H1 (cell line): Measurements from ENCODE around the gene AP5Z1. TPM values are rescaled to one million over a fixed set of nuclear protein-coding genes. Genes with fewer than 3 reads are reported as not detected.

Experiments used
- CTCF ChIA-PET: fragments of 300-600 bp; sonication (Branson Sonifier 250); formaldehyde crosslinking; loops from one replicate; lab custom pipeline; 2021; ENCODE audit not compliant: partially characterized antibody; lab: Charles Lee
- POLR2A ChIA-PET: fragments of 300-600 bp; sonication (Branson Sonifier 250); formaldehyde crosslinking; loops from one replicate; lab custom pipeline; 2021; ENCODE audit warnings: inconsistent platforms; ENCODE audit not compliant: partially characterized antibody; lab: Charles Lee
- DNase-seq, 2 experiments: peaks; one replicate each; pipeline versions ENCODE4 v3.0.0 to v3.0.0-alpha.2; 2010 to 2022; ENCODE audit warnings: low spot score in 2 of 2, low read depth in 1 of 2, mixed read lengths in 1 of 2
- FAIRE-seq: peaks from 2 replicates; lab custom pipeline; 2011; peaks lifted over from hg19 to GRCh38; lab: Jason Lieb, UNC
- H2AFZ ChIP-seq: 2 replicates; pipeline ENCODE4 v1.8.1; 2012; ENCODE audit warnings: low read length, inconsistent platforms
- H2AK5ac ChIP-seq: 2 replicates; pipeline ENCODE4 v1.6.1; 2013; ENCODE audit warnings: low read depth, low read length
- H2BK120ac ChIP-seq: replicated peaks from 2 replicates; pipeline ENCODE3; 2013; ENCODE audit warnings: low read depth, low read length, inconsistent platforms
- H2BK12ac ChIP-seq: 2 replicates; pipeline ENCODE4 v1.6.1; 2013; ENCODE audit warnings: low read depth, low read length
- H2BK15ac ChIP-seq: 2 replicates; pipeline ENCODE4 v1.6.1; 2013; ENCODE audit warnings: low read length
- H2BK20ac ChIP-seq: 2 replicates; pipeline ENCODE4 v1.6.1; 2013; ENCODE audit warnings: low read length
- H2BK5ac ChIP-seq: 2 replicates; pipeline ENCODE4 v1.6.1; 2013; ENCODE audit warnings: low read depth, low read length
- H3K14ac ChIP-seq: 2 replicates; pipeline ENCODE4 v1.6.1; 2013; ENCODE audit warnings: inconsistent platforms; ENCODE audit not compliant: insufficient read length
- H3K18ac ChIP-seq: 2 replicates; pipeline ENCODE4 v1.6.1; 2013; ENCODE audit warnings: low read length; ENCODE audit errors: extremely low read depth
- H3K23ac ChIP-seq: 2 replicates; pipeline ENCODE4 v1.6.1; 2013; ENCODE audit warnings: inconsistent platforms; ENCODE audit not compliant: insufficient read length
- H3K23me2 ChIP-seq: 2 replicates; pipeline ENCODE4 v1.6.1; 2013; ENCODE audit warnings: low read depth, low read length
- H3K27ac ChIP-seq: 2 replicates; pipeline ENCODE4 v1.6.1; 2011; ENCODE audit warnings: low read depth, low read length, inconsistent platforms
- H3K27me3 ChIP-seq, 4 experiments: replicated peaks in 1 of 4; 1 replicate in 1 of 4; 2 replicates in 3 of 4; pipeline versions ENCODE4 v1.6.1 to v1.8.1; 2011 to 2013; ENCODE audit warnings: low read length in 3 of 4, mild to moderate bottlenecking in 3 of 4, inconsistent platforms in 2 of 4, mixed read lengths in 2 of 4, moderate library complexity in 1 of 4; ENCODE audit not compliant: control insufficient read depth in 3 of 4, insufficient read depth in 3 of 4; ENCODE audit errors: extremely low read depth in 1 of 4
- H3K36me3 ChIP-seq, 4 experiments: 2 replicates each; pipeline versions ENCODE4 v1.6.1 to v1.8.1; 2011 to 2013; ENCODE audit warnings: mild to moderate bottlenecking in 4 of 4, low read length in 3 of 4, moderate library complexity in 2 of 4, control low read depth in 1 of 4, inconsistent platforms in 1 of 4; ENCODE audit not compliant: insufficient read depth in 4 of 4, control insufficient read depth in 2 of 4
- H3K4ac ChIP-seq: replicated peaks from 2 replicates; pipeline ENCODE3; 2013; ENCODE audit warnings: low read length, low read depth, mixed read lengths, inconsistent platforms; ENCODE audit not compliant: insufficient read length
- H3K4me1 ChIP-seq, 4 experiments: replicated peaks in 1 of 4; 1 replicate in 1 of 4; 2 replicates in 3 of 4; pipeline versions ENCODE4 v1.6.1 to v1.8.1; 2011 to 2013; ENCODE audit warnings: low read length in 3 of 4, inconsistent platforms in 2 of 4, mixed read lengths in 1 of 4; ENCODE audit not compliant: insufficient read depth in 4 of 4, control insufficient read depth in 3 of 4
- H3K4me2 ChIP-seq, 2 experiments: 2 replicates each; pipeline versions ENCODE4 v1.6.1 to v1.8.1; 2011 to 2013; ENCODE audit warnings: low read depth in 2 of 2, low read length in 2 of 2, control low read depth in 1 of 2, inconsistent platforms in 1 of 2, mild to moderate bottlenecking in 1 of 2; ENCODE audit not compliant: insufficient read depth in 1 of 2
- H3K4me3 ChIP-seq, 4 experiments: fragments of 200-600, 300-600 bp in 1 of 4; sonication (generic), shearing (Covaris generic), sonication (Bioruptor Twin) in 1 of 4; 2 replicates each; pipeline versions ENCODE4 v1.5.1 to v1.8.1; 2011 to 2016; ENCODE audit warnings: low read length in 4 of 4, low read depth in 3 of 4, control low read depth in 2 of 4, inconsistent platforms in 2 of 4, mild to moderate bottlenecking in 2 of 4, mixed read lengths in 1 of 4, moderate library complexity in 1 of 4; ENCODE audit not compliant: insufficient read depth in 2 of 4; ENCODE audit errors: extremely low read depth in 1 of 4
- H3K56ac ChIP-seq: replicated peaks from 2 replicates; pipeline ENCODE3; 2013; ENCODE audit warnings: low read depth, mild to moderate bottlenecking, mixed read lengths, low read length, inconsistent platforms; ENCODE audit not compliant: insufficient read length
- H3K79me1 ChIP-seq: 2 replicates; pipeline ENCODE4 v1.6.1; 2013; ENCODE audit warnings: low read depth, low read length, control low read depth
- H3K79me2 ChIP-seq, 2 experiments: 2 replicates each; pipeline versions ENCODE4 v1.6.1 to v1.8.1; 2012 to 2013; ENCODE audit warnings: low read length in 2 of 2, mild to moderate bottlenecking in 2 of 2, inconsistent platforms in 1 of 2; ENCODE audit not compliant: insufficient read depth in 2 of 2, control insufficient read depth in 1 of 2
- H3K9ac ChIP-seq, 4 experiments: replicated peaks in 1 of 4; 1 replicate in 1 of 4; 2 replicates in 3 of 4; pipeline versions ENCODE4 v1.6.1 to v1.8.1; 2011 to 2013; ENCODE audit warnings: low read depth in 3 of 4, low read length in 3 of 4, control low read depth in 2 of 4, mild to moderate bottlenecking in 2 of 4, moderate library complexity in 2 of 4, inconsistent platforms in 1 of 4; ENCODE audit errors: extremely low read depth in 1 of 4
- H3K9me3 ChIP-seq, 2 experiments: 2 replicates each; pipeline versions ENCODE4 v1.6.1 to v1.8.1; 2012 to 2013; ENCODE audit warnings: mild to moderate bottlenecking in 2 of 2, moderate library complexity in 2 of 2, control low read depth in 1 of 2, inconsistent platforms in 1 of 2, low read depth in 1 of 2, low read length in 1 of 2, mixed read lengths in 1 of 2; ENCODE audit not compliant: insufficient read depth in 2 of 2
- H4K20me1 ChIP-seq, 2 experiments: replicated peaks in 1 of 2; 2 replicates each; pipeline versions ENCODE3 to v1.8.1; 2011 to 2013; ENCODE audit warnings: inconsistent platforms in 2 of 2, low read length in 2 of 2, mild to moderate bottlenecking in 1 of 2; ENCODE audit not compliant: insufficient read depth in 2 of 2, control insufficient read depth in 1 of 2
- H4K5ac ChIP-seq: 2 replicates; pipeline ENCODE4 v1.6.1; 2013; ENCODE audit warnings: low read length, low read depth, mixed read lengths, inconsistent platforms; ENCODE audit not compliant: insufficient read length
- H4K8ac ChIP-seq: 2 replicates; pipeline ENCODE4 v1.8.0; 2013; ENCODE audit warnings: mild to moderate bottlenecking, moderate library complexity, low read length, inconsistent platforms; ENCODE audit not compliant: insufficient read depth; ENCODE audit errors: extremely low read depth
- H4K91ac ChIP-seq: replicated peaks from 2 replicates; pipeline ENCODE3; 2013; ENCODE audit warnings: low read length, mixed read lengths, inconsistent platforms; ENCODE audit not compliant: insufficient read length
- WGBS, 2 experiments: shearing (Covaris generic) in 1 of 2; methylation state at CpG; one replicate each; pipeline versions ENCODE4 v1.1.6 to v1.1.7; 2013 to 2015; ENCODE audit warnings: low lambda C conversion rate in 2 of 2, mixed read lengths in 2 of 2, inconsistent platforms in 1 of 2, low coverage in 1 of 2, missing lambda C conversion rate in 1 of 2; ENCODE audit not compliant: insufficient replicate concordance in 2 of 2, insufficient coverage in 1 of 2, insufficient read length in 1 of 2; ENCODE audit errors: extremely low coverage in 1 of 2, missing lambda C conversion rate in 1 of 2; 5-methylcytosine and 5-hydroxymethylcytosine counted together
- polyA plus RNA-seq, 7 experiments: library from polyadenylated mRNA; depleted of rRNA in 3 of 7; stranded (reverse) in 5 of 7; unstranded in 2 of 7; fragments of >200 nt in 5 of 7; fragments of 200-250 nt in 2 of 7; gene quantifications; 1 replicate in 5 of 7; 2 replicates in 1 of 7; 4 replicates in 1 of 7; pipeline versions ENCODE4 v1.2.1 to v1.2.3, GENCODE V29; 2011 to 2013; ENCODE audit warnings: missing spikeins in 2 of 7, mixed read lengths in 2 of 7
- total RNA-seq: library from RNA; stranded (reverse); fragmentation: NEBNext Ultra II Directional; extraction: Animal tissue kit (Norgen Biotek cat#: 25700); gene quantifications from 2 replicates; pipeline ENCODE4 v1.2.1, GENCODE V29; 2021

Gene AP5Z1
- total and polyA plus RNA-seq, 2 of the 8 experiments (the other 6 are each of a cell fraction or from before 2014, with no cell fraction given) = 24.0 to 24.7 TPM

GRCh38 chr7:4745265-4745919 is 30.0 kb upstream of the AP5Z1 start:
- Histone ChIP-seq H3K4ac (no peak overlapping the region), H3K27ac (no peak overlapping the region), H3K79me2 (no peaks in the 10 kb centered on the region), H3K27me3 (peaks cover 3 to 45% (median 37%) of the 10 kb centered on the region in 4 experiments), H3K79me1 (no peaks in the 10 kb centered on the region), H3K9ac (no peak overlapping the region), H4K20me1 (peaks cover 8 to 26% of the 10 kb centered on the region in 2 experiments), H3K4me1 (peaks cover 0 to 7% (median 4%) of the 10 kb centered on the region in 4 experiments; a peak in 6 of 7 replicates), H2BK20ac (no peak overlapping the region), H4K91ac (no peak overlapping the region), H3K18ac (no peak overlapping the region), H3K23me2 (no peaks in the 10 kb centered on the region), H2AK5ac (no peak overlapping the region), H3K56ac (no peak overlapping the region), H3K4me2 (peak overlapping the region; percentile 55 to 67), H4K5ac (no peak overlapping the region), H3K9me3 (no peaks in the 10 kb centered on the region), H2AFZ (no peak overlapping the region), H2BK12ac (no peak overlapping the region), H3K14ac (no peak overlapping the region), H2BK5ac (no peak overlapping the region), H3K23ac (no peak overlapping the region), H2BK15ac (no peak overlapping the region), H3K4me3 (peak overlapping the region in 2 of 4 experiments; percentile 11 to 51; a peak in 5 of 8 replicates), H4K8ac (no peak overlapping the region; the same call in 1 of the 2 replicates), H2BK120ac (no peak overlapping the region), H3K36me3 (no peaks in the 10 kb centered on the region)
- CTCF ChIA-PET = interaction anchor here (0.7 to 2.0 kb wide), 3 partner anchors 8 to 1541 kb away, joined by 4 to 5 read pairs (median 5); no protein-coding TSS in a partner anchor
- no peak for DNase-seq
- POLR2A ChIA-PET = interaction anchor here (0.7 to 1.6 kb wide), 3 partner anchors 10 to 595 kb away, joined by 3 to 7 read pairs (median 3); no protein-coding TSS in a partner anchor
- whole genome bisulfite sequencing, 2 experiments = 63% methylated on average over 10 of the region's 18 CpGs; no CpG with 5 or more reads in 1 of the 2 experiments
- FAIRE-seq = no peak
